SKM-1 treated with dmso at 0.1 percent for 144 hours (cell line): ENCODE measurements around the gene GRIN2C.
A peak's percentile ranks its signal among the peaks of the same experiment; 100 is the strongest.

Experiments
- DNase-seq: peaks from one replicate; lab custom pipeline; 2025; ENCODE audit not compliant: unreplicated experiment; lab: John Stamatoyannopoulos, UW

Gene GRIN2C

GRCh38 chr17:74822939-74823367, 36.7 kb downstream of the GRIN2C start:
- DNase-seq = no peak

DNA sequence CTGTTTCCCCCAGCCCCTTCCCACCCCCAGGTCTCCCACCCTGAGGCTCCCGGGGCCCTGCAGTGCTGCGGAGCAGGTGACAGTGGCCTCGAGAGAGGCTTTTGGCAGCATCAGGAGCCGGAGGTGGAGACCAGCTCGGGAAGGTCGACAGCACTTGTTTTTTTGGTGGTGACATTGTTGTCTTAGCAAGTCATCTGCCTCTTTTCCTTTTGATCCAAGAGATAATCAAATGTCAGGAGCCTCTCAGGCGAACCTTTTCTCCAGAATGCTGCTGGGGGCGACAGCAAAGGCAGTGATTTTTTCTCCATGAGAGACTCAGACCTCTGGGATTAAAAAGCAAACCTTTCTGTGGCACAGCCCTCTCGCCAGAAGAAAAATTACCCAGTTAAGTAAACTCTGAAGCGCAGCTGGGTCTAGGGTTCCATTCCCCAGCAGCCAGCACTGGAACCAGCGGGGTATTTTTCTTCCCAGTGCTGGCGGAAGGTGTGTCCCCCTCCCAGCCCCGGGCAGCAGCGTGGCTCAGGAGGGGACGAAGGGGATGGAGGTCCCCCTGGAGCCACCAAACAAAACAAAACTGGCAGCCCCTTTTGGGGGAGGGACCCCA, 37.2 kb downstream of the GRIN2C start:
- no peak for DNase-seq

GRCh38 chr17:74821655-74822334, 37.9 kb downstream of the GRIN2C start:
- DNase-seq = no peak

- DNase-seq = no peak
These were observed 39.8 kb downstream of the GRIN2C start for GRCh38 chr17:74819801-74820436.

- DNase-seq = no peak
These were observed 41.3 kb downstream of the GRIN2C start for GRCh38 chr17:74818291-74818938.

DNA sequence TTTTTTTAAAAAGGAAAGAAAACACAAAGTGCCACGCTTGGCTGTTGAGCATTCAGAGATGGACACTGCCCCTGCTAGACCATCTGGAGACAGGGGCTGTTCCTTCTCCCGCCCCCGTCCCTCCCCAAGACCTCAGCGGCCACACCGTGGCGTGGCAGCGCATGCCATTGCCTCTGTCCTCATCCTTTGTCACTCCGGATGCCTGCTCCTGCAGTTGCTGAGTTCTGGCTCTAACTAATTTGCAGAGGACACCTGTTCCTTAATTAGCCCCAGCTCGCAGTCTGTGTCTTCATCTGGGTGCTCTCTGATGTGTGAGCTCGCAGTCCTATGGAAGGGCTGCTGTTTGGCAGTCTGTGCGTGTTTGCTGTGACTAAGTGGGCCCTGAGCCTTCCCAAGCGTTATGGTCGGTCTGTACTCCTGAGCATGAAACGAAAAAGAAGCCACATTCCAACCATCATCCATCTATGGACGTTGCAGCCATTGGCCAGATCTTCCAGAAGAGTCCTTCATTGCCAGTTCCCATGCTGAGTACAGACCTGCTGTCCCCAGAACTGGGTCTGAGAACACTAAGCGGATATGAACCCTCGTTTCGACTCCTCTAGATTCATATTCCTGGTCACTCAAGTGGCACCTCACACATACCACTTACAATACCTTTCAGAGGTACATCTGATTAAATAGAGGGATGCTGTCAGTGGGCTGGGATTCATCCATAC, 42.6 kb downstream of the GRIN2C start:
- DNase-seq = no peak

- no peak for DNase-seq
These were observed 43.9 kb downstream of the GRIN2C start for GRCh38 chr17:74815550-74816370.

DNA sequence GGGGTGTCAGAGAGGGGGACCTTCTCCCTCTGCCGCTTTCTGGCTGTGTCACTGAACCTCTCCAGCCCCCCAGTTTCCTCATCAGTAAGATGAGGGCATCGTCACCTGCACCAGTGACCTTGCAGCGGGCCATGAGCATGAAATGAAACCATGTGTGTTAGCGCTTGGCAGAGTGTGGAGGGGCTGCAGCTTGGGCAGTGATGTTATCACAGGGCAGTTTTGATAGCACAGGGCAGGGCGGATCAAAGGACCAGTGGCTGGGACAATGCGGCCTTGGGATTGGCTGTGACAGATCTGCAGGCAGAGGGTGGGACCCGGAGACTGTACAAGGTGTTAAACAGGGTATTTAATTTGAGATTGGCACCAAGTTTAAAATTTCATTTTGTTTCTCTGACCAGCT, 44.6 kb downstream of the GRIN2C start:
- DNase-seq = no peak

- DNase-seq = no peak
These were observed 45.2 kb downstream of the GRIN2C start for GRCh38 chr17:74814453-74814852.

DNA sequence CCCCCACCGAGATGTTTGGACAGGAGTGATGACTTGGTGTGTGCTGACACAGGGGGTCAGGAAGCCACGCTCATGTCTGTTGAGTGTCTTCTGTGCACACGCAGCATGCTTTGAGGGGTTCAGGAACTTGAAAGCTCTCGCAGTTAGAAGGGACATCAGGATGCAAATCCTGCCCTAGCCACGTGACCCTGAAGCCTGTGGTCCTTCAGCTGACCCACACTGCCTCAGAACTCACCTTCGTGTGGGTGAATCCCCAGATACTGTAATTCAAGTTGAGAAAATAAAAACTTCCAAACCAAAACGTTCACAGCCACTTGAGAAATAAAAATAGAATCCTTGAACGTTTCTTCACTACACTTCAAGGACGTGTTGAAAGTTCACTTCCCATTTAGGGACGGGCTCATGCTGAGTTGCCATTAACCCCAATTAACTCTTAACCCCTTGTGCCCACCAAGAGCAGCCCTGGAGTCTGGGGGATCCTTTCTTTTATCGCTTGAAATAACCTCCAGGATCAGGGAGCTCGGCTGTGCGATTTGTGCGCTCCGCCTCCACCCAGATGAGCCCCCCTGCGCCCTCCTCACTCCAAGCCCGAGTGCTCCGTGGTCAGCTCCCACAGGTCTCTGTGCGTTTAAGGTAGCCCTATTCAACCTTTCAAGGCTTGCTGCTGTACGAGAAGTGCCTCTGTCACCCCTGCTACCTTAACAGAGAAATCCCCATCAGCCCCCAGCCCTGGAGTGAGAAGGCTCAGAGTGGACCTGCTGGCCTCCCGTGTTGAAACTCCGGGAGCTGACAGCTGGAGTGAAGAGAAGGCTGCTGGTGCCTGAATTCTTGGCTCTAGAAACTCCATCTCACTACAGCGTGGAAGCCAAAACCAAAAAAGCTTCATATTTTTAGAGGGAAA, 47.3 kb downstream of the GRIN2C start:
- peak; percentile 41 for DNase-seq

GRCh38 chr17:74810699-74811485, 48.8 kb downstream of the GRIN2C start:
- DNase-seq = no peak

- DNase-seq = peak; percentile 70
These were observed 50.8 kb downstream of the GRIN2C start for GRCh38 chr17:74808714-74809430.

DNA sequence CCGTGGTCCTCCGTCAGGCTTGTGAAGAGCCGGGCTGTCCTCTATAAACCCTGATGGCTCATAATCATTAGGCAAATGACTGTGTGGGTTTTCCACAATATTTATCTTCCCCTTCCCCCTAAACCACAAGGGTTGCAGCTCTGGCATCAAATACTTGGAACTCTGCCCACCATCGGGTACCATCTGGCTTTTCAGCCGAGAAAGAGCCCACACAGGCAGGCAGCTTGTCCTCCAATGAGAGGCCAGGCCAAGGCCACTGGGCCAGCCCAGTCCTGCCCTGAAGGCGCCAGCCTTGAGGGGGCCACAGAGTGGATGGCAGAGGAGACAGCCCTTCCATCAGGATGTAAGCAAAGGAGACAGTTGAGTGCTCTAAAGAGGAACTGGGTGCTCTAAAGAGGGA, 51.8 kb downstream of the GRIN2C start:
- no peak for DNase-seq

GRCh38 chr17:74807441-74807840, 52.2 kb downstream of the GRIN2C start:
- no peak for DNase-seq

- DNase-seq = no peak
These were observed 53.4 kb downstream of the GRIN2C start for GRCh38 chr17:74806334-74806733.

GRCh38 chr17:74805591-74805991, 54.1 kb downstream of the GRIN2C start:
- no peak for DNase-seq

- DNase-seq = no peak
These were observed 55.0 kb downstream of the GRIN2C start for GRCh38 chr17:74804683-74805082.

DNA sequence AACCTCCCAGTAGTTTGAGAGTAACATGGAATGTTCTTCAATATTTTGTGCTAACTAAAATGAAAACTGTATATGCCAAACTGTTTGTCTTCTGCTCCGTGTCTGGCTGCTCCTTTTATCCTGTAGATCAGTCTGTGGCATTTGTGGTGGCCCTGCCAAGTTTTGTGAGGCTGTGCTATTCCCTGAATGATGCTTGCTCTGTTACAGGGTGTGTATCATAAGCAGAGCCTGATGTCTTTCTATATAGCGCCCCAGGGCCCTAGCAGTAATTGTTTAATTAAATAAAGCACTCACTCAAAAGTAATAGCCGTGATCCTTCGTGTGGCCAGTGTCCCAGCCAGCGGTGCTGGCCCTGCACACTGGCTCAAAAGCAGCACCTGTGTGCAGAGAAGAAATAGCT, 55.7 kb downstream of the GRIN2C start:
- no peak for DNase-seq
